ENCODE results near the gene CSH2. TPM values are rescaled to one million over a fixed set of nuclear protein-coding genes. Genes with fewer than 3 reads are reported as not detected.

Gene CSH2
- total and polyA plus RNA-seq, 9 of the 15 experiments (the other 6 are each of a cell fraction or from before 2014, with no cell fraction given) = not detected

DNA sequence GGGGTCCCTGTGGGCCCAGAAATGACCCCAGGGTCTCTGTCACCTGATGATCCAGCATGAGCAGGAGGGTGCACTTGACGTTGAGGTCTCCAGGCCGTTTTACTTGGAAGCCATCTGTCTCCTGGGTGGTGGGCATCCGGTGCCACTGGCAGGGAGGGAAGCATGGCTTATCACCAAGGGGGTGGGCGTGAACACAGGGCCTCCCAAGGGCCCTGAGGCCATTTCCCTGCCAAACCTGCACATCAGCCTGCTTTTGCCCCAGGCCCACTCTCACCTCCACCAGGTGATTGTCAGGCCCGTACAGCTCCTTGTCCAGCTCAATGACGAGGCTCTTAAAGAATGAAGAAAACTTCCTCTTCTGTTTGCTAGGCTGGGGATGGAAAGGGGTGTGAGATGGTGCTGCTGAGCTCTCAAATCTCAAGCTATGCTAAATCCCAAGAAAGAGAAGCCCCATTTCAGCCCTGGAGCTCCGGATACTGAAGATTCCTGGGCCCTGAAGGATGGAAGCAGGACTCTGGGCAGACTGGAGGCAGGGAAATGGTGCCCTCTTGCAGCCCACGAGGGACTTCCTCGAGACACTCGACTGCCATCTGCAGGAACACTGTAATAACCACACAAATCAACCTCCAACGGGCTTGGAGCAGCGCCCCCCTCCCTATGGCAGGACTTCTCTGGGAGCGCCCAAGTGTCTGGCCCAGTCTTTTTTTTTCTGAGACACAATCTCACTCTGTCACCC, 38.9 kb downstream of the CSH2 start (continued):
- no peak for TF ChIP-seq ZBTB1 (CRISPR knock-in tag; IDR thresholded peaks at IDR 0.05; ENCODE audit: borderline replicate concordance, low read depth)
- TF ChIP-seq, protein P1, sequence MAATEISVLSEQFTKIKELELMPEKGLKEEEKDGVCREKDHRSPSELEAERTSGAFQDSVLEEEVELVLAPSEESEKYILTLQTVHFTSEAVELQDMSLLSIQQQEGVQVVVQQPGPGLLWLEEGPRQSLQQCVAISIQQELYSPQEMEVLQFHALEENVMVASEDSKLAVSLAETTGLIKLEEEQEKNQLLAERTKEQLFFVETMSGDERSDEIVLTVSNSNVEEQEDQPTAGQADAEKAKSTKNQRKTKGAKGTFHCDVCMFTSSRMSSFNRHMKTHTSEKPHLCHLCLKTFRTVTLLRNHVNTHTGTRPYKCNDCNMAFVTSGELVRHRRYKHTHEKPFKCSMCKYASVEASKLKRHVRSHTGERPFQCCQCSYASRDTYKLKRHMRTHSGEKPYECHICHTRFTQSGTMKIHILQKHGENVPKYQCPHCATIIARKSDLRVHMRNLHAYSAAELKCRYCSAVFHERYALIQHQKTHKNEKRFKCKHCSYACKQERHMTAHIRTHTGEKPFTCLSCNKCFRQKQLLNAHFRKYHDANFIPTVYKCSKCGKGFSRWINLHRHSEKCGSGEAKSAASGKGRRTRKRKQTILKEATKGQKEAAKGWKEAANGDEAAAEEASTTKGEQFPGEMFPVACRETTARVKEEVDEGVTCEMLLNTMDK (IDR thresholded peaks at IDR 0.05; ENCODE audit: borderline replicate concordance, insufficient read depth, low read depth, low read length, poor library complexity, severe bottlenecking) = peak; percentile 93
- no peak for TF ChIP-seq DDX20 (tag; IDR thresholded peaks at IDR 0.05; ENCODE audit: low read depth)
- no peak for TF ChIP-seq CCAR2 (IDR thresholded peaks at IDR 0.05; ENCODE audit: low read depth, low read length)
- TF ChIP-seq GABPB1 (CRISPR knock-in tag; IDR thresholded peaks at IDR 0.05) = no peak
- TF ChIP-seq RAD51 (IDR thresholded peaks at IDR 0.05; ENCODE audit: borderline replicate concordance, low read depth) = no peak
- TF ChIP-seq MAZ (CRISPR knock-in tag; conservative IDR thresholded peaks at IDR 0.05 in 1 of 2, IDR thresholded peaks at IDR 0.05 in 1 of 2) = peak in 1 of 2 experiments; percentile 70; a peak in 3 of 4 replicates
- no peak for TF ChIP-seq KAT2B (IDR thresholded peaks at IDR 0.05; ENCODE audit: low read depth, low read length)
- TF ChIP-seq, protein P2, sequence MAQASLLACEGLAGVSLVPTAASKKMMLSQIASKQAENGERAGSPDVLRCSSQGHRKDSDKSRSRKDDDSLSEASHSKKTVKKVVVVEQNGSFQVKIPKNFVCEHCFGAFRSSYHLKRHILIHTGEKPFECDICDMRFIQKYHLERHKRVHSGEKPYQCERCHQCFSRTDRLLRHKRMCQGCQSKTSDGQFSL (CRISPR knock-in tag; IDR thresholded peaks at IDR 0.05) = no peak
- TF ChIP-seq, protein P2 (tag; IDR thresholded peaks at IDR 0.05) = no peak
- TF ChIP-seq ETS2 (tag; IDR thresholded peaks at IDR 0.05; ENCODE audit: borderline replicate concordance, poor library complexity, severe bottlenecking) = no peak
- peak; percentile 34; the same call in 1 of the 2 replicates for TF ChIP-seq KLF16 (IDR thresholded peaks at IDR 0.05)
- TF ChIP-seq FOXK2 (conservative IDR thresholded peaks at IDR 0.05 in 1 of 2, IDR thresholded peaks at IDR 0.05 in 1 of 2; ENCODE audit: low read depth in 2 of 2) = no peak
- no peak for TF ChIP-seq ZNF717 (CRISPR knock-in tag; IDR thresholded peaks at IDR 0.05)
- TF ChIP-seq NRF1 (conservative IDR thresholded peaks at IDR 0.05 in 1 of 2, IDR thresholded peaks at IDR 0.05 in 1 of 2) = no peak; a peak in 1 of 4 replicates
- TF ChIP-seq SMAD3 (CRISPR knock-in tag; conservative IDR thresholded peaks at IDR 0.05) = no peak
- TF ChIP-seq ZNF165 (CRISPR knock-in tag; IDR thresholded peaks at IDR 0.05; ENCODE audit: borderline replicate concordance) = no peak
- no peak for TF ChIP-seq FOSL1 (tag; conservative IDR thresholded peaks at IDR 0.05)
- TF ChIP-seq NCOA1 (IDR thresholded peaks at IDR 0.05; ENCODE audit: low read depth) = no peak
- TF ChIP-seq HNRNPH1 (optimal IDR thresholded peaks at IDR 0.05; ENCODE audit: low read depth, low read length) = no peak

All from K562 (cell line).